SH-SY5Y (cell line): ENCODE measurements around the gene FNDC3A.

Experiments
- GATA2 ChIP-seq: IDR thresholded peaks from 2 replicates; pipeline ENCODE4 v1.6.1; 2011; ENCODE audit warnings: mild to moderate bottlenecking, low read depth, low read length
- GATA3 ChIP-seq: IDR thresholded peaks from 2 replicates; pipeline ENCODE4 v1.6.1; 2011; ENCODE audit warnings: low read depth, mild to moderate bottlenecking, low read length, moderate library complexity

DNA sequence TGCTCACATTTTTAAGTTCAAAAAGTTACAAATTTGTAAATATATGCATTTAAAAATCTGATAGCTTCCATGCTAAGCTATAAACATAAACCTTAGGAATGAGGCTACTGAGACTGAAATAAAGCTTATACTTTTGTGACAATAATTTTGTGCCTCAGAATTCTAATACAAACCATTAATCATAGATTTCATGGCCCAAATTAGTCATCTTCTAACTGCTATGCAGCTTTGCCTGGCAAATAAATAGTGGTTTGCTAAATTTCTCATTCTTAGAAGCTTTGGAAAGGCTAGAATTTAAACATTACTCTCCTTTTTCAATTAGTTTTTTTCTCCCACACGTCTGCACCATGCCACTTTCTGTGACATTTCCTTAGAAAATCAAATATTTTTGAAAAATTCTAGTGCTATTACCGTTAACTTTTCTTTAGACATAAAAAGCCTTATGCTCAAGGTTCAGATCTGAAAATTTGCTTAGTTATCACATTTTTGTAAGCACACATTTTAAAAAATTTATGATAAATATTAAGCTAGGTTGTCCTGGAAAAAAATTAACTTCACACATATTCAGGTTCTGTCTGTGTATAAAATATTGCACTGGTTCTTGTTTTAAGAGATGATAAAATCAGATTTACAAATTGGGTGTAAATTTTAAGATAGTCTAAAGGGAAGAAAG lies 46.9 kb downstream of the FNDC3A start:
- TF ChIP-seq GATA3 (no peak), GATA2 (no peak)
